ENCODE results near the gene DENND4A. TPM values are rescaled to one million over a fixed set of nuclear protein-coding genes. Genes with fewer than 3 reads are reported as not detected.

DENND4A gene
- total and polyA plus RNA-seq, 2 donors (not counting 1 experiment from before 2014, with no cell fraction given), result 24.4 to 103 TPM

- Mint-ChIP-seq H3K9me3 (ENCODE audit: insufficient read depth) (no peaks in the 10 kb centered on the region), H3K27ac (peak overlapping the region; percentile 37), H3K4me1 (peaks cover 11% of the 10 kb centered on the region), H3K4me3 (no peak overlapping the region), H3K27me3 (no peaks in the 10 kb centered on the region)
- Histone ChIP-seq H3K27me3 (replicated peaks in 1 of 4; ENCODE audit: control extremely low read depth in 1 of 4, control insufficient read depth in 3 of 4, insufficient read depth in 4 of 4, low read length in 3 of 4) (no peaks in the 10 kb centered on the region), H3K4me2 (replicated peaks; ENCODE audit: low read depth, low read length, poor library complexity, severe bottlenecking) (no peak overlapping the region), H3K4me1 (ENCODE audit: control insufficient read depth in 2 of 2, insufficient read depth in 2 of 2, low read length in 2 of 2) (peaks cover 0 to 4% of the 10 kb centered on the region in 2 donors), H3K27ac (ENCODE audit: low read length in 2 of 2) (no peak overlapping the region), H3K9me3 (ENCODE audit: control extremely low read depth in 1 of 3, control insufficient read depth in 2 of 3, insufficient read depth in 1 of 3, low read length in 2 of 3) (no peaks in the 10 kb centered on the region), H4K20me1 (ENCODE audit: control insufficient read depth, insufficient read depth, low read length, poor library complexity, severe bottlenecking) (no peaks in the 10 kb centered on the region), H3K79me2 (ENCODE audit: control insufficient read depth, insufficient read depth, low read length) (no peaks in the 10 kb centered on the region), H3K9ac (ENCODE audit: low read length) (no peak overlapping the region), H2AFZ (ENCODE audit: insufficient read depth, low read depth, low read length, poor library complexity, severe bottlenecking) (no peak overlapping the region), H3K36me3 (replicated peaks in 1 of 2; ENCODE audit: control extremely low read depth in 1 of 2, control insufficient read depth in 1 of 2, extremely low read depth in 1 of 2, insufficient read depth in 2 of 2, low read length in 1 of 2) (peaks cover 0 to 70% of the 10 kb centered on the region in 2 experiments), H3K4me3 (ENCODE audit: control extremely low read depth in 1 of 5, extremely low read depth in 1 of 5, insufficient read depth in 1 of 5, low read depth in 2 of 5, low read length in 4 of 5) (no peak overlapping the region)
- intact Hi-C loops (cut with micrococcal nuclease), result no loop called here
- ChIA-PET POLR2A (no interaction called here), CTCF (interaction anchor here (1.3 kb wide), 1 partner anchor 113 kb away, joined by 3 read pairs; no protein-coding TSS in a partner anchor)
- no CpG with 5 or more reads among the region's 4 CpGs for WGBS (ENCODE audit: insufficient coverage)
- TF ChIP-seq EZH2 (IDR thresholded peaks at IDR 0.05; ENCODE audit: borderline replicate concordance, insufficient read depth, low read depth, low read length, poor library complexity, severe bottlenecking), result no peak
- no peak for TF ChIP-seq CTCF (IDR thresholded peaks at IDR 0.05)
- DNase-seq (no peak), ATAC-seq (ENCODE audit: low read depth) (no peak)
Observed at GRCh38 chr15:65655457-65655856, 136.6 kb downstream of the DENND4A start.

GRCh38 chr15:65655026-65655425, 137.1 kb downstream of the DENND4A start:
- no peaks in the 10 kb centered on the region for H4K20me1 ChIP-seq (ENCODE audit: control insufficient read depth, insufficient read depth, low read length, poor library complexity, severe bottlenecking)
- H3K4me1 Mint-ChIP-seq, result peaks cover 13% of the 10 kb centered on the region
- CTCF ChIA-PET, result interaction anchor here (1.3 kb wide), 1 partner anchor 114 kb away, joined by 3 read pairs; no protein-coding TSS in a partner anchor
- POLR2A ChIA-PET, result no interaction called here
- H3K27me3 Mint-ChIP-seq, result no peaks in the 10 kb centered on the region
- ATAC-seq (ENCODE audit: low read depth) (no peak), DNase-seq (no peak)
- H3K27me3 ChIP-seq (replicated peaks in 1 of 4; ENCODE audit: control extremely low read depth in 1 of 4, control insufficient read depth in 3 of 4, insufficient read depth in 4 of 4, low read length in 3 of 4), result no peaks in the 10 kb centered on the region
- H3K4me3 ChIP-seq (ENCODE audit: control extremely low read depth in 1 of 5, extremely low read depth in 1 of 5, insufficient read depth in 1 of 5, low read depth in 2 of 5, low read length in 4 of 5), result no peak overlapping the region
- H3K27ac Mint-ChIP-seq, result no peak overlapping the region
- H3K9me3 Mint-ChIP-seq (ENCODE audit: insufficient read depth), result no peaks in the 10 kb centered on the region
- TF ChIP-seq EZH2 (IDR thresholded peaks at IDR 0.05; ENCODE audit: borderline replicate concordance, insufficient read depth, low read depth, low read length, poor library complexity, severe bottlenecking), result no peak
- TF ChIP-seq CTCF (IDR thresholded peaks at IDR 0.05), result no peak
- intact Hi-C loops (cut with micrococcal nuclease), result no loop called here
- H2AFZ ChIP-seq (ENCODE audit: insufficient read depth, low read depth, low read length, poor library complexity, severe bottlenecking), result no peak overlapping the region
- H3K9ac ChIP-seq (ENCODE audit: low read length), result no peak overlapping the region
- no peak overlapping the region for H3K27ac ChIP-seq (ENCODE audit: low read length in 2 of 2)
- peaks cover 0 to 66% of the 10 kb centered on the region in 2 experiments for H3K36me3 ChIP-seq (replicated peaks in 1 of 2; ENCODE audit: control extremely low read depth in 1 of 2, control insufficient read depth in 1 of 2, extremely low read depth in 1 of 2, insufficient read depth in 2 of 2, low read length in 1 of 2)
- H3K4me3 Mint-ChIP-seq, result no peak overlapping the region
- H3K9me3 ChIP-seq (ENCODE audit: control extremely low read depth in 1 of 3, control insufficient read depth in 2 of 3, insufficient read depth in 1 of 3, low read length in 2 of 3), result no peaks in the 10 kb centered on the region
- H3K79me2 ChIP-seq (ENCODE audit: control insufficient read depth, insufficient read depth, low read length), result no peaks in the 10 kb centered on the region
- peaks cover 0 to 4% of the 10 kb centered on the region in 2 donors for H3K4me1 ChIP-seq (ENCODE audit: control insufficient read depth in 2 of 2, insufficient read depth in 2 of 2, low read length in 2 of 2)
- WGBS (ENCODE audit: insufficient coverage), result 100% methylated on average over 1 of the region's 1 CpG
- H3K4me2 ChIP-seq (replicated peaks; ENCODE audit: low read depth, low read length, poor library complexity, severe bottlenecking), result no peak overlapping the region
